Endothelial cell of umbilical vein (primary cell): ENCODE data around the gene STAT2. TPM values are rescaled to one million over a fixed set of nuclear protein-coding genes. Genes with fewer than 3 reads are reported as not detected.

Experiments
- BruUV-seq: library from RNA; stranded (reverse); fragments of 400-500 nt; replicated peaks from 2 replicates; lab custom pipeline; 2021; lab: Mats Ljungman, UMichigan
- CTCF ChIA-PET: fragments of 300-600, 350-600 bp; sonication (Branson Sonifier 250); formaldehyde crosslinking; loops from one replicate; lab custom pipeline; 2021; ENCODE audit warnings: antibody characterized with exemption, inconsistent platforms; lab: Charles Lee
- POLR2A ChIA-PET: fragments of 300-600, 350-600 bp; sonication (Branson Sonifier 250); formaldehyde crosslinking; loops from one replicate; lab custom pipeline; 2021; ENCODE audit warnings: antibody characterized with exemption, inconsistent platforms; lab: Charles Lee
- DNase-seq: peaks from one replicate; pipeline ENCODE4 v3.0.0-alpha.2; 2011; ENCODE audit warnings: low read depth, low spot score
- FAIRE-seq: peaks from 2 replicates; lab custom pipeline; 2011; peaks lifted over from hg19 to GRCh38; lab: Jason Lieb, UNC
- H2AFZ ChIP-seq: 2 replicates; pipeline ENCODE4 v1.6.0; 2012; ENCODE audit warnings: low read depth, low read length, control low read depth, inconsistent platforms
- H3K27ac ChIP-seq: 2 replicates; pipeline ENCODE4 v1.5.1; 2011; ENCODE audit warnings: low read depth, mild to moderate bottlenecking, control low read depth, low read length, moderate library complexity; ENCODE audit not compliant: insufficient read depth
- H3K27me3 ChIP-seq, 2 experiments: 2 replicates each; pipeline versions ENCODE4 v1.6.0 to v1.6.1; 2011; ENCODE audit warnings: low read length in 2 of 2, mixed read lengths in 1 of 2; ENCODE audit not compliant: control insufficient read depth in 2 of 2, insufficient read depth in 2 of 2
- H3K36me3 ChIP-seq, 2 experiments: 2 replicates in 1 of 2; 3 replicates in 1 of 2; pipeline ENCODE4 v1.5.1; 2011; ENCODE audit warnings: low read length in 2 of 2, mild to moderate bottlenecking in 1 of 2, moderate library complexity in 1 of 2; ENCODE audit not compliant: control insufficient read depth in 2 of 2, insufficient read depth in 2 of 2; ENCODE audit errors: extremely low read depth in 1 of 2
- H3K4me1 ChIP-seq: 3 replicates; pipeline ENCODE4 v1.5.1; 2011; ENCODE audit warnings: mild to moderate bottlenecking, low read length; ENCODE audit not compliant: control insufficient read depth, insufficient read depth; ENCODE audit errors: extremely low read depth
- H3K4me2 ChIP-seq: 2 replicates; pipeline ENCODE4 v1.6.1; 2011; ENCODE audit warnings: low read length, control low read depth, mixed read lengths; ENCODE audit not compliant: insufficient read depth
- H3K4me3 ChIP-seq, 3 experiments: fragments of 200-600 bp in 1 of 3; sonication (generic), shearing (Covaris generic) in 1 of 3; replicated peaks in 1 of 3; 2 replicates each; pipeline ENCODE4 v1.5.1; 2011 to 2016; ENCODE audit warnings: control low read depth in 3 of 3, low read length in 3 of 3, mild to moderate bottlenecking in 2 of 3, inconsistent platforms in 1 of 3, low read depth in 1 of 3, moderate library complexity in 1 of 3; ENCODE audit not compliant: insufficient read depth in 1 of 3
- H3K79me2 ChIP-seq: 2 replicates; pipeline ENCODE4 v1.6.0; 2012; ENCODE audit warnings: low read length, inconsistent platforms; ENCODE audit not compliant: control insufficient read depth, insufficient read depth
- H3K9ac ChIP-seq: replicated peaks from 2 replicates; pipeline ENCODE3; 2011; ENCODE audit warnings: low read length, control low read depth; ENCODE audit not compliant: insufficient read depth; ENCODE audit errors: extremely low read depth
- H3K9me1 ChIP-seq: replicated peaks from 3 replicates; pipeline ENCODE4 v1.6.0; 2011; ENCODE audit warnings: mild to moderate bottlenecking, low read length; ENCODE audit not compliant: control insufficient read depth, insufficient read depth; ENCODE audit errors: extremely low read depth
- H3K9me3 ChIP-seq: replicated peaks from 2 replicates; pipeline ENCODE4 v1.5.1; 2012; ENCODE audit warnings: low read length, inconsistent platforms; ENCODE audit not compliant: control insufficient read depth, insufficient read depth
- H4K20me1 ChIP-seq: replicated peaks from 2 replicates; pipeline ENCODE3; 2011; ENCODE audit warnings: mild to moderate bottlenecking, low read length; ENCODE audit not compliant: control insufficient read depth, insufficient read depth; ENCODE audit errors: extremely low read depth
- EZH2 ChIP-seq: IDR thresholded peaks from 2 replicates; pipeline ENCODE4 v1.6.1; 2012; ENCODE audit warnings: borderline replicate concordance, low read depth, mild to moderate bottlenecking, moderate library complexity, low read length, inconsistent platforms; ENCODE audit not compliant: severe bottlenecking
- FOS ChIP-seq: IDR thresholded peaks from 2 replicates; pipeline ENCODE4 v1.6.1; 2011; ENCODE audit warnings: mild to moderate bottlenecking, low read length, moderate library complexity, borderline replicate concordance; ENCODE audit not compliant: insufficient read depth
- GATA2 ChIP-seq: IDR thresholded peaks from 2 replicates; pipeline ENCODE4 v1.7.0; 2011; ENCODE audit warnings: low read depth, mild to moderate bottlenecking, moderate library complexity, mixed read lengths, low read length; ENCODE audit not compliant: insufficient read length, insufficient read depth
- JUN ChIP-seq: IDR thresholded peaks from 2 replicates; pipeline ENCODE4 v1.6.1; 2011; ENCODE audit warnings: borderline replicate concordance, low read depth; ENCODE audit not compliant: insufficient read length, insufficient read depth
- MYC ChIP-seq: IDR thresholded peaks from one replicate; pipeline ENCODE4 v1.6.1; 2011; ENCODE audit warnings: mild to moderate bottlenecking, low read depth, low read length
- POLR2A ChIP-seq: IDR thresholded peaks from 2 replicates; pipeline ENCODE4 v1.6.1; 2012; ENCODE audit warnings: low read depth, mild to moderate bottlenecking, control low read depth, low read length
- POLR2AphosphoS5 ChIP-seq: IDR thresholded peaks from 2 replicates; pipeline ENCODE4 v1.6.1; 2012; ENCODE audit warnings: low read depth, mild to moderate bottlenecking, control low read depth, low read length, moderate library complexity; ENCODE audit not compliant: insufficient read depth
- dilution Hi-C: fragments of 300-500 bp; cut with MboI; formaldehyde crosslinking; loops from one replicate; pipeline ENCODE4 v1.15.0; 2019; ENCODE audit warnings: low sequenced_read_pairs; ENCODE audit not compliant: extremely low pct_ligation_motif_present
- intact Hi-C: fragments of 100-400 bp; cut with micrococcal nuclease; formaldehyde crosslinking; loops from one replicate; pipeline ENCODE4 v1.10.0; 2022
- polyA plus RNA-seq, 4 experiments: library from polyadenylated mRNA; depleted of rRNA in 3 of 4; stranded (reverse) in 3 of 4; unstranded in 1 of 4; fragments of >200 nt; gene quantifications; 2 replicates each; pipeline versions ENCODE4 v1.2.1 to v1.2.3, GENCODE V29; 2011 to 2012; ENCODE audit warnings: missing spikeins in 1 of 4
- total RNA-seq: library from RNA; stranded (reverse); gene quantifications from 2 replicates; pipeline ENCODE4 v1.2.3, GENCODE V29; 2021
- TF ChIP-seq, protein P1 (sequence below), 2 donors: IDR thresholded peaks; 1 replicate in 1 of 2; 2 replicates in 1 of 2; pipeline ENCODE4 v1.5.1; 2011; ENCODE audit warnings: low read length in 2 of 2, mild to moderate bottlenecking in 2 of 2, moderate library complexity in 2 of 2, control low read depth in 1 of 2, inconsistent platforms in 1 of 2, low read depth in 1 of 2; ENCODE audit not compliant: insufficient read depth in 1 of 2; ENCODE audit errors: extremely low read depth in 1 of 2
- TF ChIP-seq, protein P2 (sequence below): IDR thresholded peaks from 2 replicates; pipeline ENCODE4 v1.6.1; 2011; ENCODE audit not compliant: insufficient read depth, insufficient read length

Gene STAT2
- total and polyA plus RNA-seq, 2 donors (not counting 3 experiments of a cell fraction or from before 2014, with no cell fraction given): 62.8 to 66.5 TPM

DNA sequence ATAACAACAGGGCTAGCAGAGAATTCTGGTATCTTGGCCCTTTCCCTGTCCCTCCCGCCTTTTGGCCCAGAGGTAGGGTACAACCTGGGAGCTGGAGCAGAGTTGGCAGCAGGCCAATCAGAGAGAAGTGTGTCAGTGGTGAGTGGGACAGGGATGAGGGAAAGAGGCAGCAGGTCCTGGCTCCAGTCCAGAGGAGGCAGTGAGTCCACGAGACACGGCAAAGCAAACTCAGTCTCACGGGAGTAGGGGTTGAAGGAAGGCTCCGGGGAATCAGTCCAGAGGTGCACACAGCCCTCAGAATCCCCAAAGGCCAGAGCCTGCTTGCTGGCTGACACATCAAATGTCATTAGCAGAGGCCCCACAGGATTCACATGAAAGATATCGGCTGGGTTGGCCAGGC is 33.4 kb downstream of the STAT2 start:
- CTCF ChIA-PET: interaction anchor here (1.0 kb wide), 1 partner anchor 12 kb away, joined by 3 read pairs; no protein-coding TSS in a partner anchor
- Histone ChIP-seq H2AFZ (no peak overlapping the region), H3K27me3 (no peaks in the 10 kb centered on the region), H3K4me2 (no peak overlapping the region), H3K27ac (no peak overlapping the region), H3K9me3 (no peaks in the 10 kb centered on the region), H3K79me2 (no peaks in the 10 kb centered on the region), H4K20me1 (no peaks in the 10 kb centered on the region), H3K4me3 (no peak overlapping the region), H3K9me1 (no peaks in the 10 kb centered on the region), H3K9ac (no peak overlapping the region), H3K4me1 (no peaks in the 10 kb centered on the region), H3K36me3 (peaks cover 0 to 2% of the 10 kb centered on the region in 2 experiments)
- dilution Hi-C loops: no loop called here
- no peak for TF ChIP-seq POLR2A
- no peak for TF ChIP-seq MYC
- FAIRE-seq (no peak), DNase-seq (no peak)
- intact Hi-C loops: no loop called here
- POLR2A ChIA-PET: no interaction called here
- BruUV-seq: no TSS peak

DNA sequence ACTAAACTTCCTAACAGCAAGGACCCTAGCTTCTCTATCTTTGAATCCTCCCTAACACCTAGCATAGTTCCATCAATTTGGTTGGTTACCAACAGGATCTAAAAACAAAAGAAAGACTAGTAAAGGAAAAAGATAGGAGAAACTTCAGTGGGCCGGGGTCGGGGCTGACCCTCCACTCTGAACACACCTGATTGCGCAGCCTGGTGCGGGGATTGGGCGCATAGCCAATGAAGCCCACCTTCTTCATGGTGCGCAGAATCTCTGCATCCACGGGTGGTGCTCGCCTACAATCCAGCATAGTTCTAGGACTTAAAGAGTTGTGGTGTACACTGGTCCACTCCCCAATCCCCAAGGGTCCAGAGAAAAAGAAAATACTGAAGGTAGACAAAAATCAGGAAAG is 33.8 kb downstream of the STAT2 start:
- Histone ChIP-seq H3K79me2 (no peaks in the 10 kb centered on the region), H3K36me3 (peaks cover 0 to 2% of the 10 kb centered on the region in 2 experiments), H3K9me3 (no peaks in the 10 kb centered on the region), H3K9me1 (no peaks in the 10 kb centered on the region), H3K4me2 (no peak overlapping the region), H3K9ac (no peak overlapping the region), H4K20me1 (no peaks in the 10 kb centered on the region), H3K27me3 (no peaks in the 10 kb centered on the region), H3K4me3 (no peak overlapping the region), H3K27ac (no peak overlapping the region), H3K4me1 (no peaks in the 10 kb centered on the region), H2AFZ (no peak overlapping the region)
- ChIA-PET POLR2A (no interaction called here), CTCF (no interaction called here)
- FAIRE-seq (no peak), DNase-seq (no peak)
- intact Hi-C loops (no loop called here), dilution Hi-C loops (no loop called here)
- BruUV-seq: no TSS peak
- TF ChIP-seq GATA2 (no peak), MYC (no peak), JUN (no peak), EZH2 (no peak), FOS (no peak), POLR2AphosphoS5 (no peak), POLR2A (no peak)
- TF ChIP-seq, protein P1, sequence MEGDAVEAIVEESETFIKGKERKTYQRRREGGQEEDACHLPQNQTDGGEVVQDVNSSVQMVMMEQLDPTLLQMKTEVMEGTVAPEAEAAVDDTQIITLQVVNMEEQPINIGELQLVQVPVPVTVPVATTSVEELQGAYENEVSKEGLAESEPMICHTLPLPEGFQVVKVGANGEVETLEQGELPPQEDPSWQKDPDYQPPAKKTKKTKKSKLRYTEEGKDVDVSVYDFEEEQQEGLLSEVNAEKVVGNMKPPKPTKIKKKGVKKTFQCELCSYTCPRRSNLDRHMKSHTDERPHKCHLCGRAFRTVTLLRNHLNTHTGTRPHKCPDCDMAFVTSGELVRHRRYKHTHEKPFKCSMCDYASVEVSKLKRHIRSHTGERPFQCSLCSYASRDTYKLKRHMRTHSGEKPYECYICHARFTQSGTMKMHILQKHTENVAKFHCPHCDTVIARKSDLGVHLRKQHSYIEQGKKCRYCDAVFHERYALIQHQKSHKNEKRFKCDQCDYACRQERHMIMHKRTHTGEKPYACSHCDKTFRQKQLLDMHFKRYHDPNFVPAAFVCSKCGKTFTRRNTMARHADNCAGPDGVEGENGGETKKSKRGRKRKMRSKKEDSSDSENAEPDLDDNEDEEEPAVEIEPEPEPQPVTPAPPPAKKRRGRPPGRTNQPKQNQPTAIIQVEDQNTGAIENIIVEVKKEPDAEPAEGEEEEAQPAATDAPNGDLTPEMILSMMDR (IDR thresholded peaks at IDR 0.05; ENCODE audit: extremely low read depth in 1 of 2, insufficient read depth in 1 of 2, low read depth in 1 of 2, low read length in 2 of 2): no peak
- TF ChIP-seq, protein P2, sequence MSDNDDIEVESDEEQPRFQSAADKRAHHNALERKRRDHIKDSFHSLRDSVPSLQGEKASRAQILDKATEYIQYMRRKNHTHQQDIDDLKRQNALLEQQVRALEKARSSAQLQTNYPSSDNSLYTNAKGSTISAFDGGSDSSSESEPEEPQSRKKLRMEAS: no peak
